Nephron progenitor cell (in vitro differentiated cells): Measurements from ENCODE around the gene S100A8.

Source experiments
- DNase-seq: peaks from one replicate; pipeline ENCODE4 v3.0.0; 2021
- H3K27ac Mint-ChIP-seq: 2 replicates; pipeline ENCODE4 v1.8.0; 2021; ENCODE audit warnings: mild to moderate bottlenecking, moderate library complexity, mixed read lengths
- H3K27me3 Mint-ChIP-seq: 2 replicates; pipeline ENCODE4 v1.8.0; 2021; ENCODE audit warnings: mild to moderate bottlenecking, low read depth, mixed read lengths; ENCODE audit not compliant: poor library complexity
- H3K36me3 Mint-ChIP-seq: 2 replicates; pipeline ENCODE4 v1.8.0; 2021; ENCODE audit warnings: low read depth, mixed read lengths
- H3K4me1 Mint-ChIP-seq: 2 replicates; pipeline ENCODE4 v1.8.0; 2021; ENCODE audit warnings: mixed read lengths
- H3K4me3 Mint-ChIP-seq: 2 replicates; pipeline ENCODE4 v1.8.0; 2021; ENCODE audit warnings: mild to moderate bottlenecking, moderate library complexity, mixed read lengths
- H3K9me3 Mint-ChIP-seq: 2 replicates; pipeline ENCODE4 v1.8.0; 2021; ENCODE audit warnings: mild to moderate bottlenecking, moderate library complexity, mixed read lengths
- CTCF ChIP-seq: fragments of 200-600 bp; sonication (generic); IDR thresholded peaks from 2 replicates; pipeline ENCODE4 v1.5.0; 2021; ENCODE audit warnings: antibody characterized with exemption

Gene S100A8

GRCh38 chr1:153432874-153433681 is 42.2 kb upstream of the S100A8 start:
- H3K27ac Mint-ChIP-seq: no peak overlapping the region
- no peaks in the 10 kb centered on the region for H3K4me1 Mint-ChIP-seq
- peaks cover 6% of the 10 kb centered on the region for H3K27me3 Mint-ChIP-seq
- no peak for TF ChIP-seq CTCF
- H3K36me3 Mint-ChIP-seq: no peaks in the 10 kb centered on the region
- DNase-seq: no peak
- peaks cover 5% of the 10 kb centered on the region for H3K9me3 Mint-ChIP-seq
- H3K4me3 Mint-ChIP-seq: no peak overlapping the region

- H3K4me3 Mint-ChIP-seq: no peak overlapping the region
- H3K4me1 Mint-ChIP-seq: no peaks in the 10 kb centered on the region
- no peak overlapping the region for H3K27ac Mint-ChIP-seq
- peaks cover 5% of the 10 kb centered on the region for H3K9me3 Mint-ChIP-seq
- H3K27me3 Mint-ChIP-seq: peaks cover 6% of the 10 kb centered on the region
- TF ChIP-seq CTCF: no peak
- DNase-seq: no peak
- no peaks in the 10 kb centered on the region for H3K36me3 Mint-ChIP-seq
These were observed 41.1 kb upstream of the S100A8 start for GRCh38 chr1:153431928-153432327.

- no peak overlapping the region for H3K4me3 Mint-ChIP-seq
- H3K27ac Mint-ChIP-seq: no peak overlapping the region
- H3K4me1 Mint-ChIP-seq: no peaks in the 10 kb centered on the region
- TF ChIP-seq CTCF: no peak
- peaks cover 5% of the 10 kb centered on the region for H3K9me3 Mint-ChIP-seq
- DNase-seq: no peak
- H3K36me3 Mint-ChIP-seq: no peaks in the 10 kb centered on the region
- peaks cover 6% of the 10 kb centered on the region for H3K27me3 Mint-ChIP-seq
These were observed 40.6 kb upstream of the S100A8 start for GRCh38 chr1:153431427-153431826.

- no peak overlapping the region for H3K4me3 Mint-ChIP-seq
- no peaks in the 10 kb centered on the region for H3K36me3 Mint-ChIP-seq
- H3K4me1 Mint-ChIP-seq: no peaks in the 10 kb centered on the region
- H3K27me3 Mint-ChIP-seq: peaks cover 7% of the 10 kb centered on the region
- no peak overlapping the region for H3K27ac Mint-ChIP-seq
- TF ChIP-seq CTCF: no peak
- peaks cover 5% of the 10 kb centered on the region for H3K9me3 Mint-ChIP-seq
- DNase-seq: no peak
These were observed 40.1 kb upstream of the S100A8 start for GRCh38 chr1:153431002-153431401.

- TF ChIP-seq CTCF: no peak
- no peaks in the 10 kb centered on the region for H3K36me3 Mint-ChIP-seq
- peaks cover 5% of the 10 kb centered on the region for H3K9me3 Mint-ChIP-seq
These were observed 39.7 kb upstream of the S100A8 start for GRCh38 chr1:153430561-153430960.

GRCh38 chr1:153430166-153430553 is 39.3 kb upstream of the S100A8 start:
- Mint-ChIP-seq H3K4me3 (no peak overlapping the region), H3K36me3 (no peaks in the 10 kb centered on the region), H3K4me1 (no peaks in the 10 kb centered on the region), H3K9me3 (peaks cover 5% of the 10 kb centered on the region), H3K27me3 (peaks cover 9% of the 10 kb centered on the region), H3K27ac (no peak overlapping the region)
- TF ChIP-seq CTCF: no peak
- no peak for DNase-seq

More at GRCh38 chr1:153430561-153430960, 39.7 kb upstream of the S100A8 start:
- H3K27me3 Mint-ChIP-seq: peaks cover 8% of the 10 kb centered on the region
- DNase-seq: no peak
- H3K4me1 Mint-ChIP-seq: no peaks in the 10 kb centered on the region
- H3K27ac Mint-ChIP-seq: no peak overlapping the region
- no peak overlapping the region for H3K4me3 Mint-ChIP-seq
